Left lung (tissue), 10 donors: ENCODE data around the gene FKTN. TPM values are rescaled to one million over a fixed set of nuclear protein-coding genes. Genes with fewer than 3 reads are reported as not detected.

Experiments used
- ATAC-seq: fragments of 200-7000 bp; cut with Tn5 transposase; one replicate; pipeline ENCODE4 v1.9.1; 2020; ENCODE audit warnings: moderate library complexity
- DNase-seq, 4 donors: peaks; one replicate each; pipeline ENCODE4 v3.0.0-alpha.2; 2013 to 2020
- H3K27ac ChIP-seq, 2 donors: fragments of 200-600 bp; sonication (generic) in 1 of 2; one replicate each; pipeline versions ENCODE4 v1.5.0 to v1.8.0; 2020 to 2021
- H3K27me3 ChIP-seq, 2 donors: fragments of 200-600 bp; sonication (generic) in 1 of 2; one replicate each; pipeline versions ENCODE4 v1.5.0 to v1.8.0; 2020 to 2021
- H3K36me3 ChIP-seq, 2 donors: fragments of 200-600 bp; sonication (generic) in 1 of 2; one replicate each; pipeline versions ENCODE4 v1.5.0 to v1.8.0; 2020 to 2021
- H3K4me1 ChIP-seq, 2 donors: fragments of 200-600 bp; one replicate each; pipeline ENCODE4 v1.8.0; 2021
- H3K4me3 ChIP-seq, 2 donors: fragments of 200-600 bp; sonication (generic) in 1 of 2; one replicate each; pipeline versions ENCODE4 v1.5.0 to v1.8.0; 2020 to 2021; ENCODE audit warnings: mild to moderate bottlenecking in 1 of 2
- H3K9me3 ChIP-seq, 2 donors: fragments of 200-600 bp; sonication (generic) in 1 of 2; one replicate each; pipeline versions ENCODE4 v1.5.0 to v1.8.0; 2020 to 2021
- CTCF ChIP-seq, 2 donors: fragments of 200-600 bp; sonication (generic) in 1 of 2; IDR thresholded peaks; one replicate each; pipeline versions ENCODE4 v1.5.0 to v1.8.0; 2021; ENCODE audit warnings: antibody characterized with exemption in 2 of 2
- intact Hi-C, 2 donors: fragments of 100-400 bp; cut with DNase I; formaldehyde crosslinking; loops; one replicate each; pipeline versions ENCODE4 v1.11.2 to v1.14.2; 2022
- polyA plus RNA-seq, 6 donors: library from polyadenylated mRNA; unstranded; fragments of 120-200 nt; gene quantifications; one replicate each; pipeline ENCODE4 v1.2.1, GENCODE V29; 2013; ENCODE audit not compliant: insufficient read length in 6 of 6
- total RNA-seq, 2 donors: library from RNA; stranded (reverse); fragmentation: NEBNext Ultra II Directional; extraction: Animal tissue kit (Norgen Biotek cat#: 25700); gene quantifications; one replicate each; pipeline ENCODE4 v1.2.1, GENCODE V29; 2021
- donor health status: DM: no; HTN: yes; CAD: no.
- donor health status: DM: no; HTN: no; CAD: no.

FKTN gene
- total and polyA plus RNA-seq, 8 donors, result 14.9 to 32.6 (median 27.4) TPM

GRCh38 chr9:105683688-105684275, 125.9 kb downstream of the FKTN start:
- Histone ChIP-seq H3K27me3 (no peaks in the 10 kb centered on the region), H3K4me1 (no peaks in the 10 kb centered on the region), H3K36me3 (no peaks in the 10 kb centered on the region), H3K27ac (no peak overlapping the region), H3K4me3 (no peak overlapping the region), H3K9me3 (no peaks in the 10 kb centered on the region)
- DNase-seq, result no peak
- ATAC-seq, result no peak
- TF ChIP-seq CTCF (IDR thresholded peaks at IDR 0.05), result no peak
- intact Hi-C loops, result no loop called here

GRCh38 chr9:105686936-105687335, 129.0 kb downstream of the FKTN start:
- no peaks in the 10 kb centered on the region for H3K36me3 ChIP-seq
- ATAC-seq (no peak), DNase-seq (no peak)
- no peak for TF ChIP-seq CTCF (IDR thresholded peaks at IDR 0.05)
- no peak overlapping the region for H3K27ac ChIP-seq
- H3K27me3 ChIP-seq, result peaks cover 10 to 19% of the 10 kb centered on the region in 2 donors
- intact Hi-C loops, result no loop called here
- no peaks in the 10 kb centered on the region for H3K4me1 ChIP-seq
- no peak overlapping the region for H3K4me3 ChIP-seq
- H3K9me3 ChIP-seq, result no peaks in the 10 kb centered on the region

Other genes with a start within 250 kb of the FKTN start
- 1 to 10 TPM; 3.7 to 6.4 TPM for gene FSD1L, start 110.1 kb upstream of the FKTN start, total RNA-seq
- gene FSD1L, start 110.1 kb upstream of the FKTN start, polyA plus RNA-seq, result 1 to 10 TPM; 6.4 to 9.4 (median 7.8) TPM
- under 1 TPM in 1 of 2 donors, not detected in 1; 0.41 TPM for gene TAL2, start 104.3 kb downstream of the FKTN start, total RNA-seq
- 1 to 10 TPM in 1 of 6 donors, under 1 TPM in 4, not detected in 1; 0.60 to 1.0 (median 0.79) TPM for gene TAL2, start 104.3 kb downstream of the FKTN start, polyA plus RNA-seq
- 10 to 100 TPM; 11.6 to 19.1 TPM for gene TMEM38B, start 136.4 kb downstream of the FKTN start, total RNA-seq
- gene TMEM38B, start 136.4 kb downstream of the FKTN start, polyA plus RNA-seq, result 10 to 100 TPM; 12.8 to 19.9 (median 14.9) TPM